NCI-H2029 (cell line): ENCODE data around the gene NOPCHAP1.
"Not testable (repeated sequence)": the region's sequence is repeated elsewhere in the genome, so short reads cannot be mapped to it uniquely, and the experiment has no call there.

ENCODE experiments used
- DNase-seq: peaks from one replicate; lab custom pipeline; 2025; lab: John Stamatoyannopoulos, UW

Gene NOPCHAP1

DNA sequence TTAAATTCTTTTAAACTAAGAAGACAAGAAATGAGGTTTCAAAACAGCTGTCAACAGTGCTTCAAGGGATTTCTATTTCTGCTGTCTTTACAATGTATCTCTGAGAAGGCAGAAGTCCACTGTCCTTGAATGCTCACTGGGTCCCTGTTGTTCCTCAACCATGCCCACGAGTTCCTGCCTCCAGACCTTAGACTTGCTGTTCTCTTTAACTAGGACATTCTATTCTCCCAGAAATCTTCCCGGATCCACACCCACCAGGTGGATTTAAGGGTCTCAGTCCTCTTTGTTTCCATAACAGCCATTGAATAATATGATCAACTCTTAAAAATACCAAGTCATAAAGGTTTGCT, 21.3 kb upstream of the NOPCHAP1 start:
- DNase-seq = no peak

DNA sequence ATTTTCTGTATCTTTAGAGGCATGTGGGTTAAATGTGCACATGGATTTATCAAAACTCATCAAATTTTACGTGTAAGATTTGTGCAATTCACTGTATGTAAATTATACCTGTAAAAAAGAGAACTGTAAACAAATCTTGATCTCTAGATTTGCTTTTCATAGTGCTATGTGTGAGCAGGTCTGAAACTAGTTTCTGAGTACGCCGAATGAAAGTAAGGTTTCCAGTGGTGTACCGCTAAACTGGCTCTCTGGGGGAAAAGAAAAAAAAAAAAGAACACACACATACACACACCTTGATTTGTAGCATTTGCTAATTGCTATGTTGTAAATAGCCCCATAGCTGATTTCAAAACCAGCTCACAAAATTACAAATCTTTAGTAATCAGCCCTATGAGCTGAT, 19.4 kb upstream of the NOPCHAP1 start:
- DNase-seq = no peak

DNA sequence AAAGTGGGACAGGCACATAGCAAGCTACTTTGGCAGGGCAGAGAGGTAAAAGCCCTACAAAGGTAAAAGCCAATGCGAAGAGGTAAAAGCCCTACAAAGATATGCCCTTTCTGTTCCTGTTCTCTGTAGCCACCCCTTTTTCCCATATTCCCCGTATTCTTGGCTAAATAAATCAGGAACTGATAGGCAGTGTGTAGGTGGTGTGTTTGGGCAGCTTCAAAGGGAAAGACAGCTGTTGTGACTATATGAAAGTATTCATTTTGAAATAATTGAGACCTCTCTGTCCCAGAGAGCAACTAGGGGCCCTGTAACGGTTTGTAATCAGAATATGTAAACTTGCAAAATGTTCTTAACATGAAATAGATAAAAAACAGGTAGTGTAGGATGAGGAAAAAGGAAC, 16.8 kb upstream of the NOPCHAP1 start:
- DNase-seq = no peak

DNA sequence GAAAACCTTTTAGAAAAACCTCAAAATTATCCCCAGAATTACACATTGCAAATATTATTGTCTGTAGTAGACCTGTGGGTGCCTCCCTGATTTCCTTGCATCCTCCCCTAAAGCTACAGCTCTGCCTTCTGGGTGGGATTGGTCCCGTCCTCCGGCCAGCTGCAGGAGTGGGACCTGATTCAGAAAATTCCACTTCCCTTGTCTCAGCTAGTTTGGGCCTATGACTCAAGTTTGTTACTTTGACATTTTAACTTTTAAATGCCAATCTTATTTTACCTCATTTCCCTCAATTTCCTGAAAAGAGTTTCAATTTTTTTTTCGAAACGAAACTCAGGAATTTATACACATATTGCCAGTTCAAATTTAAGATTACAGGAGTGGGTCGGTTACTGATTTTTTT, 14.8 kb upstream of the NOPCHAP1 start:
- no peak for DNase-seq

DNA sequence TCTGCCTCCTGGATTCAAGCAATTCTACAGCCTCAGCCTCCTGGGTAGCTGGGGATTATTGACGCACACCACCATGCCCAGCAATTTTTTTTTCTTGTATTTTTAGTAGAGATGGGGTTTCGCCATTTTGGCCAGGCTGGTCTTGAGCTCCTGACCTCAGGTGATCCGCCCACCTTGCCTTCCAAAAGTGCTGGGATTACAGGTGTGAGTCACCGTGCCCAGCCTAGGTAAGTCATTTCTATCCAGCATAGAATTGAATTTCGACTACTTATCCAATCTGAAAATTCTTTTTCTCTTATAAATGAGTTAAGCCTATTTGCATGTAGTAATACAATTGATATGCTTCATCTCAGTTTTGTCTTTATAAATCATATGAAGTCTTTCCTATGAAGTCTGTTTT, 12.9 kb upstream of the NOPCHAP1 start:
- no peak for DNase-seq

DNA sequence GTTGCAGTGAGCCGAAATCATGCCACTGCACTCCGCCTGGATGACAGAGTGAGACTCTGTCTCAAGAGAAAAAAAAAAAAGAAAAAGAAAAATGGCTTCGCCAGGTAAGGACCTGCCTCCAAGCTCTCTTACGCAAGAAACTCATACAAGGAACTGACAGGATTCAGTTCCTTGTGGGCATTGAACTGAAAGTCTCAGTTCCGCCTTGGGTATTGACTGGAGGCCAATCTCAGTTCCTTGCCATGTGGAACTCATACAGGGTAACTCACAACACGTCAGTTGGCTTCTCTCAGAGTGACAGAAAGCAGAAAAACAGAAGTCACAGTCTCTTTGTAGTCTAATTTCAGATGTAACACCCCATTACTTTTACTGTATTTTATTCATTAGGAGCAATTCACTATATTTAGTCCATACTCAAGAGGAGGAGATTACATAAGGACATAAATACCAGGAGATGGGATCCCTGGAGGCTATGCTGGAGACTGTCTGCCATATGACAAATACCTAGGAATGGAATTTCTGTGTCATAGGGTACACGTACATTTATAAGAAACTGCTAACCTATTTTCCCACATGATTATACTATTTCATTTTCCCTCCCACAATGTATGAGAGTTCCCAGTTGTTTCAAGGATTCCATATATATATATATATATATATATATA, 11.4 kb upstream of the NOPCHAP1 start:
- no peak for DNase-seq

DNA sequence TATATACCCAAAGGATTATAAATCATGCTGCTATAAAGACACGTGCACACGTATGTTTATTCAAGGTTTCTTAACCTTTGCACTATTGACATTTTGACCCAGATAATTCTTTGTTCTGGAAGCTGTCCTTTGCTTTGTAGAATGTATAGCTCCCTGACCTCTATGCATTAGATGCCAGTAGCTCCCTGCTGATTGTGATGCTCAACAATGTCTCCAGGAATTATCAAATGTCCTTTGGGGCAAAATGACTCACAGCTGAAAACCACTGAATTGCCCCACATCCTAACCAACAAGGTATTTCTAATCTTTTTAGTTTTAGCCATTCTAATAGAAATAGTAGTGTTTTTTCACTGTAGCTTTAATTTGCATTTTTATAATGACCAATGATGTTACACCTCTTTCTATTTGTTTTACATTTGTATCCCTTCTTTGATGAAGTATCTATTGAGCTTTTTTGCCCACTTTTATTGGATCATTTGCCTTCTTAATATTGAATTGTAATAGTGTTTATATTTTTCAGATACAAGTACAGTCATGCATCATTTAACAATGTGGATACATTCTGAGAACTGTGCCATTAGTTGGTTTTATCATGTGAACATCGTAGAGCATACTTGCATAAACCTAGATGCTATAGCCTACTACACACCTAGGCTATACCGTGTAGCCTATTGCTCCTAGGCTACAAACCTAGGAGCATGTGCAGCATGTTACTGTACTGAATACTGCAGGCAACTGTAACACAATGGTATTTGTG, 10.4 kb upstream of the NOPCHAP1 start:
- DNase-seq = no peak

DNA sequence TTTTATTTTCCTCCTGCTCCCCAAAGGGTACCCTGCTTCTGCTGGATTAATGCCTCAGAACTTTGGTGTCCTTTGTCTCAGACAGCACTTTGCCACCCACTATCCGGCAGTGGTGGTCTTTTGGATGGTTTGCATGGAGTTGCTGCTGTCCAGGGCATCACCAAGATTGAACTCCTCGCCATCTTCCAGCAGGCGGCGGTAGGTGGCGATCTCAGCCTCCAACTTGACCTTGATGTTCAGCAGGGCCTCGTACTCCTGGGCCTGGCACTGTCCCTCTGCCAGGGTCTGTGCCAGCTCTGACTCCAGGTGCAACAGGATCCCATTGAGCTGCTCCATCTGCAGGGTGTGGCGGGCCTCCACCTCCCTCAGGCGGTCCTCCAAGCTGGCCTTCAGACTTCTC, 9.4 kb upstream of the NOPCHAP1 start:
- no peak for DNase-seq

DNA sequence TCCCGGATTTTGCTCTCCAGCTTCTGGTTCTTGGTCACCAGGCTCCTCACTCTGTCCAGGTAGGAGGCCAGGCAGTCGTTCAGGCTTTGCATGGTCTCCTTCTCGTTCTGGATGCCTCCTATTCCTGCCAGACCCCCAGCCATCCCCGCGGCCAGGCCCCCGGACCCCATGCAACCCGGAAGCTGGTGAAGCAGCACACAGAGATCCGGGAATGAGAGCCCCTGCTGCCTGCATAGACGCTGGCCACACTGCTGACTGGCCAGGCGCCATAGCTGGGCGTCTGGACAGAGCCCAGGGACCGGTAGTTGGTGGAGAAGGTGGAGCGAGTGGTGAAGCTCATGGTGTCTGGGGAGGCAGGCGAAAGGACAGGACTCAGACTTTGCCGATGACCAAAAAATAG, 8.4 kb upstream of the NOPCHAP1 start:
- DNase-seq = not testable (repeated sequence)

DNA sequence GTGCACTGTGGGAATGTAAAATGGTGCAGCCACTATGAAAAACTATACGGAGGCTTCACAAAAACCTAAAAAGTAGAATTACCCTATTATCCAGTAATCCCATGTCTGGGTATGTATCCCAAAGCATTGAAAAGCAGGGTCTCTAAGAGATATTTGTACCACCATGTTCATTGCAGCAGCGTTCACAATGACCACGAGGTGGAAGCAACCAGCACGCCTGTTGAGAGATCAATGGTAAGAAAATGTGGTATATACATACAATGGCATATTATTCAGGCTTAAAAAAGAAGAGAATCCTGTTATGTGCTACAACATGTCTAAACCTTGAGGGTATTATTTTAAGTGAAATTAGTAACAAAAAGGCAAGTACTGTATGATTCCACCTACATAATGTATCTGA, 910 bp upstream of the NOPCHAP1 start:
- no peak for DNase-seq

DNA sequence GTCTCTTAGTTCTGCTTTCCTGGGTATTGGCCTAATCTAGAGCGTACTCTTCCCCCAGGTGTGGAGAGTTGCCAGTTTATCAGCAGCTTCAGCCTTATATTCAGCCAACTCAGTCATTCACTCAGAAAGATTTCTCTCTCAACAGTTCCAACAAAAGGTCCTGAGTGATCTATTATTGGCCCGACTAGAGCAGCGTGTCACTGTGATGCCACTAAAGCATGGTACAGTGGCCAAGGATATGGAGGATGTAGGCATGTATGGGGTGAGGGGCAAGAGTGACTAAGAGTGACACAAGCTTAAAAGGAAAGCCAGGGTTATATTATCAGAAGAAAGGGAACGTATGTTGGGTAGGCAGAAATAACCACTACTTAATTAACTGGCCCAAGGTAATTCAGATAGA, 4.8 kb downstream of the NOPCHAP1 start:
- no peak for DNase-seq

DNA sequence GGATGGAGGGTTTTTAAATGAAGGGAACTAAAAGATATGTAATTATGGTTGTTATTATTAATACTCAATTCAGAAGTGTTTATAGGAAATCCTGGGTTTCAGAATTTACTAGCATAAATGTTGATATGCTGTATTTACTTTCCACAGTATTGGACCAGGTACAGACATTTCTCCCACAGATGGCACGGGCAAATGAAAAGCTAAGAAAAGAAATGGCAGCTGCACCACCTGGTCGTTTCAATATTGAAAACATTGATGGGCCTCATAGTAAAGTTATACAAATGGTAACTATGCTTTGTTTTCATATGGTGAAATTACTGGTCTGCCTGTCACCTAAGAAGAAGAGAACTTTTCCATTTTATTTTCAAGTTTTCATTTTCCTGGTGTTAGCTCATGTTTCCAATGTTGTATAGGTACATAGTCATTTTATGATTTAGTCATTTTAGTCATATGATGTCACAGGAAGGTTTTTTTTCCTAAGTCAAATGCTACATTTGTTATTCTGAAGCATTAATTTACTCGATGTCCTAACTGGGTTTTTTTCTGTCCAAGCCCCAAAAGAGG, 5.5 kb downstream of the NOPCHAP1 start:
- no peak for DNase-seq

DNA sequence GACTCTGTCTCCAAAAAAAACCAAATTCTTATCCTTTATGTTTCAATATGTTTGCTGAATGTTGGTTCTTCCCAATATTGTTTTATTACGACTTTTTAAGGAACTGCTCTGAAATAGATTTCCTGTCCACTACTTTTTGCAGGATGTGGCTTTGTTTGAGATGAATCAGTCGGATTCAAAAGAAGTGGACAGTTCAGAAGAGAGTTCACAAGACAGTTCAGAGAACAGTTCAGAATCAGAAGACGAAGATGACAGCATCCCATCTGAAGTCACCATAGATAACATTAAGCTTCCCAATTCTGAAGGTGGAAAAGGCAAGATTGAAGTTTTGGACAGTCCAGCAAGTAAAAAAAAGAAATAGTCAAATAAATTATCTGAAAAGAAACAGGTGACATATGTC, 8.2 kb downstream of the NOPCHAP1 start:
- DNase-seq = no peak

DNA sequence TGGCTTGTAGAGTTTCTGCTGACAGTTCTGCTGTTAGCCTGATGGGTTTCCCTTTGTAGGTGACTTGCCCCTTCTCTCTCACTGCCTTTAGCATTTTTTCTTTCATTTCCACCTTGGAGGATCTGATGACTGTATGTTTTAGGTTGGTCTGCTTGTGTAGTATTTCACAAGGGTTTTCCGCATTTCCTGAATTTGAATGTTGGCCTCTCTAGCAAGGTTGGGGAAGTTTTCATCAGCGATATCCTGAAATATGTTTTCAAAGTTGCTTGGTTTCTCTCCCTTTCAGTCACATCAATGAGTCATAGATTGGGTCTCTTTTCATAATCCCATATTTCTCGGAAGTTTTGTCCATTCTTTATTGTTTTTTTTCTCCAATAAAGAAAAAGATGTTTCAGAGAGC, 11.4 kb downstream of the NOPCHAP1 start:
- DNase-seq = no peak

DNA sequence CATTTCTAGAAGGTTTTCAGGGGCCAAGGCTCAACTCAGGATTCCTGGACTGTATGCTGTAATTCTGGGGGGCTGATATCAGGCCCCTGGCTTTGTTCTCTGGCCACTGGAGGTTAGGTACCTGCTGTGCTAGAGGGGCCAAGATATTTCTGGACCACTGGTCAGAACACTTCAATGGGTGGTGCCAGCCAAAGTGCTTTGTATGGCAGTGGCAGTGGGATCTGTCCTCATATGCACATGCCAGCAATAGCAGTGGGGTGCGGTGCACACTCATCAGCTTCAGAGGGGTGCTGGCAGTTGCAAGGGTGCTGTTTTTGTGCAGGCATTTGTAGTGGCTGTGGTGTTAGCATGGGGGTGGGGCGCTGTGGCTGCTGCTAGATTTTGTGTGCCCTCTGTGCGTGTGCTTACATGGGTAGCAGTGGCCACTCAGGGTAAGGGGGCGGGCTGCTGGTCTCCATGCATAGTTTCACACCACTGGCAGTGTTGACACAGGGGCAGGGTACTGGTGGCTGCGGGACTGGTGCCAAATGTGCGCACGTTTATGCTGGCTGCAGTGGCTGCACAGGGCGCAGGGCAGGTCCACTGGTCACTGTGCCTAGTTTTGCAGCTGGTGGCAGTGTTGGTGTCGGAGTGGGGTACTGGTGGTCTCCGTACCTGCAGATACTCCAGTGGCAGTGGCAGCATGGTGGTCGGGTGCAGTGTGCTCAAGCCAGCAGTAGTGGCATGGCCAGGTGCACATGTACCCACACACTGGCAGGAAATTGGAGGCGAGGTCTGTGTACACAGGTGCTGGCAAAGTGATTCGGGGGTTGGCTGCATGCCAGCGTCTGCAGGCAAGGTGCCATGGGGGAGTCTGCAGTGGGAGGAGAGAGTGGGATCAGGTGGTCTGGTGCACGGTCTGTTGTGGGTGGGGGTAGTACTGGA, 12.6 kb downstream of the NOPCHAP1 start:
- DNase-seq = peak; percentile 69

DNA sequence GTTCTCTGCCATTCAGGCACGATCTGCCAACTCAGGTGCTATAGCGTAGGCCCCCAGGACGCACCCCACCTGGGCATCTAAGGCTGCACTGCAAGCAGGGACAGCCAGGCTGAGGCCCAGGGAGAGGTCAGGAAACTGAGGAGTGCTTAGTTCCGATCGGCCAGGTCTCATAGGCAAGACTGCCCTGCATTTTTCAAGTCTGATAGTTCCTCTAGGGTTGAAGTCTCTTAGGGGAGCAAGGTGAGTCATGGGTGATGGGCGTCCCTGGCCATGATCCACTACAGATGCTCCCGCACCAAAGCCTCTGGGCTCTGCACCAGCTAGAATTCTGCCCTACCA, 13.2 kb downstream of the NOPCHAP1 start:
- DNase-seq = no peak

DNA sequence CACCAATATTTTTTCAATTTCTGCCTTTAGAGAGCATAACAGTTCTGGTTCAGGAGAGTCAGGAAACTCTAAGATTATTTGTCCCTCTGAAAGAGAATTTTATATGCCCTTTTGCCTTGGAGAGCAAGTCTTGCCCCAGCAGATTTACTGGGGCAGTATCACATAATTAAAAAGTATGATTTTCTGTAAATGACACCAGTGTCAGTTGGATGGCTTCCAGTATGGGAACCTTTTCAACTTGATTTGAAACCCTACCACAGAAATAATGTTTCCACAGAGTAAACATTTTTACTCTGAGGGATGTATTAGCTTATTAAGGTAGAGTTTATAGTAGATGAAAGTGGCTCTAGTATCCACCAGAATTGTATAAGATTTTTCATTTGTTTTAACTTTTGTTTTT, 15.4 kb downstream of the NOPCHAP1 start:
- no peak for DNase-seq

DNA sequence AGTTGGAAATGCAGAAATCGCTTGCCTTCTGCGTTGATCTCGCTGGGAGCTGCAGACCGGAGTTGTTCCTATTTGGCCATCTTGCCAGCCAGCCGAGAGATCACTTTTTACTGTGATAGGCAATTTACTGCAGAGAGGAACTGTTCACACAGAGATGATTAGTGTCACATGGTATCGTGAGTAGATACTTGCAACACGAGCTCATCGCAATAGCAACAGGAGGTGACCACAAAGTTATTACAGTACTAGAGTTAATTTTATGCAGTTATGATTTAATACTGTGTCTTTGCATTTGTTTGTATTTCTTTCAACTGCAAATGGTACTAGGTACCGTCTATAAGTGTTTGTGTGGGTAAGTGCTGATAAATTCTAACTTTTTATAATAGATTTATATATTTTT, 27.8 kb downstream of the NOPCHAP1 start:
- no peak for DNase-seq

DNA sequence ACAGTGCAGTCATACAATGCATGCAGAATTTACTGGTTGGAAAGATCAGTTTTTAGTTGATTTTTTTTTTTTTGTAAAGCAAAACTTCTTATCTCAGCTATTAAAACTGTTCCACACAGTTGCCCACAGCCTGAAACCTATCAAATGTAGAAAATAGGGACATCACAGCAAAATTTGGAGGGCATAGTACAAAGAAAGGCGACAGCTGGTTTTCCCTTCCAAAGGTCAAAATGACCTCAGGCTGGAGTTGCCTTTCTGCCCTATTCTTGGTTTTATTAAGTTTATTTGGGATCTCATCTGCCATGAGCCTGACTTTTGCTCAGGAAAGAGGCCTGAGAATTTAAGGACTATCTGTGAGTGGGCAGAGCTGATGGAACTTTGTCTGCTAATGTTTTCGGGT, 28.5 kb downstream of the NOPCHAP1 start:
- DNase-seq = no peak

DNA sequence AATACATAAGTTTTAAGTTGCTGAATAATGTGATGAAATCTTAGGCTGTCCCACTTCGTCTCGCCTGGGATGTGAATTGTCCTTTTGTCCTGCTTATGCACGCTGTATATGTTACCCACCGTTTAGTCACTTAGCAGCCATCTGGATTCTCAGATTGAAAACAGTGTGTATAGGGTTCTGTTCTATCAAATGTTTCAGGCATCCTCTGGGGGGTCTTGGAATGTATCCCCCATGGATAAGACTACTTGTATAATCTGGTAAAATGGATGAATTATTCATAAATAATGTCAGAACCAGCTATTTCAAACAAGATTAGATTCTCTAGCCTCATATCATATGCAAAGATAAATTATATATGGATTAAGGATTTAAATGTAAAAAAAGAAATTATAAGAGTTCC, 29.4 kb downstream of the NOPCHAP1 start:
- no peak for DNase-seq

DNA sequence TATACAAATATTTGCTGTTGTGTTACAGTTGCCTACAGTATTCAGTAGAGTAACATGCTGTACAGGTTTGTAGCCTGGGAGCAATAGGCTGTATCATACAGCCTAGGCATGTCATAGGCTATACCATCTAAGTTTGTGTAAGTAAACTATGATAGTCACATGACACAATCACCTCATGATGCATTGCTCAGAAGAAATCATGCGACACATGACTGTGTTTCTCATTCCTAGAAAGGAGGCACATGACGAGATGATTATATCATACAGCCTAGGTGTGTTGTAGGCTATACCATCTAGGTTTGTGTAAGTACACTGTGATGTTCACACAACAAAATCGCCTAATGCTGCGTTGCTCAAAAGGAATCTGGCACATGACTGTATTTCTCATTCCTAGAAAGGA, 31.9 kb downstream of the NOPCHAP1 start:
- no peak for DNase-seq

DNA sequence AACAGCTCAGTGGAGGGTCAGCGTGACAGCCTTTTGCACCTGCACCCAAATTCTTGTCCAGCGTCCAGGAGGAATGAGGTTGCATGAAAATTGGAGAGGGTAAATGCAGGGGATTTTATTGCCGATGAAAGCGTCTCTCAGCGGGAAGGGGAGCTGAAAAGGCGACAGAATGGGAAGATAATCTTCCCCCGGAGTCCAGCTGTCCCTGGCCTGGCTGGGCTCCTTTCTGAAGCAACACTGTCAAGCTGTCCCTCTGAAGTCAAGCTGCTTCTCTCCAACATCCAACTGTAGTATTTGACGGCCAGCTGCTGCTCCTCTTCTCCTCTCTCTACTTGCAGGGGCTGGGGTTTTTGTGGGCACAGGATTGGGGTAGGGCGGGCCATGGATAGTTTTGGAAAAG, 32.7 kb downstream of the NOPCHAP1 start:
- DNase-seq = no peak
